ENCODE results near the gene OCSTAMP.

Gene OCSTAMP, protein sequence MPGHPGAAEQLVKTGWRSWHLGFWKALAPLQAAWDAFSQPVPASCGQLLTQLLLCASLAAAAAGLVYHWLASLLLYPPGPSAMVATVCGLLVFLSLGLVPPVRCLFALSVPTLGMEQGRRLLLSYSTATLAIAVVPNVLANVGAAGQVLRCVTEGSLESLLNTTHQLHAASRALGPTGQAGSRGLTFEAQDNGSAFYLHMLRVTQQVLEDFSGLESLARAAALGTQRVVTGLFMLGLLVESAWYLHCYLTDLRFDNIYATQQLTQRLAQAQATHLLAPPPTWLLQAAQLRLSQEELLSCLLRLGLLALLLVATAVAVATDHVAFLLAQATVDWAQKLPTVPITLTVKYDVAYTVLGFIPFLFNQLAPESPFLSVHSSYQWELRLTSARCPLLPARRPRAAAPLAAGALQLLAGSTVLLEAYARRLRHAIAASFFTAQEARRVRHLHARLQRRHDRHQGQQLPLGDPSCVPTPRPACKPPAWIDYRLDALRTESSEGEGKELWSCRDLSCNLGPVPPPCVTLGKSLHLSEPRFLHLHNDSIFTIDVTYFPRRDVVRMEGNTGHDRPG

DNA sequence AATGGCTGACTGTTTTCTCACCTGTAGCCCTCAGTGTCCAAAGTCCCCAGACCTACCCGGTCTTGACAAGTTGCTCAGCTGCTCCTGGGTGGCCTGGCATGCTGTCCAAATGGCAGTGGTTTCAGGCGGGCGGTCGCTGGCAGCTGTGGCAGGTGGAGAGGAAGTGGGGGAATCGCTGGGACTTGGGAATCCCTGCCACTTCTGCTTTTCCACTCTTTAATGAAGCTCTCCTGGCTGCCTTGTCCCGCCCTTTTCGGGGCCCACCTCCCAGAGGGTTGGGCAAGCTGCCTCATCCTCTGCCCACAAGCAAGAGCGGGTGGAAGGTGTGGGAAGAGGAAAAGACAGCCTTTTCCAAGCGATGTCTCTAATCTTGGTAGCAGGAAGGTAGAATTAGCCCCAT is at the start of gene OCSTAMP:
Gene OCSTAMP (minus strand): TSS at position 194 of the 400 bp plus-strand sequence. CDS start 94 bp downstream, at position 100.
- DNase-seq: no peak

DNA sequence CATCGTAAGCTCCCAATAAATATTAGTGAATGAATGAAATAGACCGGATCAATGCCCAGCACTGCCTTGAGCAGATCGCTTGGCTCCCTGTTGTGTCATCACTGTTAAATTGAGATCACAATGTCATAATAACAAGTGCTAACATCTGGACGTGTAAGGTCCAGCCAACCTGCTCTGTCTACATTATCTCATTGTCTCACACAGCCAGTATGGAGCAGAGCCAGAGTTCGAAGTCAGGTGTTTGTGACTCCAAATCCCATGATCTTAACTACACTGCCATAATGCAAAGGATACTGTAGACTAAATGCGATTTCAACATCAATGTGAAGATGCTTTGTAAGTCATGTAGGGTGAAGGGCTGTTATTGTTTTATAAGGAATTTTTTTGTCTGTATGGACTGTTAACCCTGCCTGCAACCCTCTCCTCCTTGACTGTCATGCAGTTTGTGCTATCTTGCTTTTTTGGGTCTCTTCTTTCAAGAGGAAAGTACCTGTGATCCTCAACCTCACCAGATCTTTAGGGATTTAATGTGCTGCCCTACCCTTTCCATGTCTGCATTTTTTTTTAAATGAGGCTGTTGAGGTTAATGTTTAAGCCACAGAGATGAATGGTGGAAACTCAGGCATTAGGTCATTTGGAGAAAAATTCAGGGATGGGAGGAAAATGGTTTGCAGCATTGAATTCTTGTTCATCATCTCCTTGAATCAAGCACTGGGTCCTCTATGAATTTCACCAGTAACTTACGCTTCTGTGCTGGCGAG is 49.0 kb upstream of the OCSTAMP start:
- DNase-seq: no peak

DNA sequence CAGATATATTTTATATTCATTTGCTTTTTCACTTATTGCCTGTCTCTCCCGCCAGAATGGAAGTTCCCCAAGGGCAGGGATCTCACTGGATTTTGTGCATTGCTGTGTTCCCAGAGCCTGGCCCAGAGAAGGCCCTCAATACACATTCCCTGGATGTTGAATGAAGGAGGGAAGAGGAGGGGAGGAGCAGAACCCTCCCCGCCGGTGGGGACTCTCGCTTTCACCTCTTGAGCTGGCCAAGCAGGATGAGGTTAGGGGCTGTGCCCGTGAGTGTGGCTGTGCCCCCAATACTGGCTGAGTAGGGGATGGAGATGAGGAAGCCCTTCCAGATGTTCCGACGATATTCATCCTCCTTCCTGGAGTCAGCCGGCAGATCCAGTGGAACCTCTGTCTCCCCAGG is 45.5 kb upstream of the OCSTAMP start:
- DNase-seq: no peak

DNA sequence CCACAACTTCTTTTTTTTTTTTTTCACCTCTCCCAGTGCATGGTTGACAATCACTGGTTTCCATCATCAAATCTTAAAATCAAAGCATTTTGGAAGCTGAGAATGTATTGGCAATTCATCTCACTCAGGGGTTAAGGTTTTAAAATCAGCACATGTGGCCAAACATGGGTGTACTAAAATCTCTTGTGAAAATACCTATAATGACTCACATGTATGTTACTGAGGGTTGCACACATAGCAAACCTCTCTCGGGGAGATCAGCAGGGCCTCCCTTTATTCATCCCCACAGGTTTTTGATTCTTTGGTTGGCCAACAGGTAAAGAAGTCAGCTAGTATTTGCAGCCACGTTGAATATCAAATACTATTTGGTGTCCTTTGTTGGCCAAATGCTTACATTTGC is 44.3 kb upstream of the OCSTAMP start:
- no peak for DNase-seq

DNA sequence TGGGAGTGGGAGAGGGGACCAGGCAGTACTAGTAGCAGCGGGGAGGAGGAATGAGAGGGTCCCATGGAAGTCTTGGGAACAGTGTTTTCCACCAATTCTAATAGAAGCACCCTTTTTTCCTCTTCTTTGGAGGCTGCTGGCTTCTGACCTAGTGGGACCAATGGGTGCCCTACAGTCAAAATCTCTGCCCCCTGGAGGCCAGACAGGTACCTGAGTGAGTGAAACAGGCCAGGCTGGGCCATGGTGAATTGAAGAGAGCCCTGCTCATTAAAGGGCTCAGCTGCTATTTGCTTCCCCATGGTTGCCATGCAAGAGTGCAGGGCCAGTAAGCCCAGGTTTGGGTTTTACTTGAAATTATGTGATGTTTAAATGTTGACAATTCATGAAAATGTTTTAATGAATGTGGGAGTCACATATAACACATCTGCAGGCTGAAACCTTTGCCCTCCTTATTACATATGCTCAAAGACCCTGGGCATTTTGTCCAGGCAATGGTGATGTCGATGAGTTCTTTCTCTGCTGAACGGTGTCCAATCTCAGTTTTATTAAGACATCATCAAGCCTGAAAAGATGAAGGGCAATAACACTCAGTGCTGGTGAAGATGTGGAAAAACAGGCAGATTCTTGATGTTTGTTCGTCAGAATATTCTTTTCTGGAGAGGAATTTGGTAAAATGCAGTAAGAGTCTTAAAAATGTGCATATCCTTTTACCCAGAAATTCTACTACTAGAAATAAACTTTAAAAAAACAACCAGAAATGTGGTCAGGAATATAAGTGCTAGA is 42.3 kb upstream of the OCSTAMP start:
- no peak for DNase-seq

DNA sequence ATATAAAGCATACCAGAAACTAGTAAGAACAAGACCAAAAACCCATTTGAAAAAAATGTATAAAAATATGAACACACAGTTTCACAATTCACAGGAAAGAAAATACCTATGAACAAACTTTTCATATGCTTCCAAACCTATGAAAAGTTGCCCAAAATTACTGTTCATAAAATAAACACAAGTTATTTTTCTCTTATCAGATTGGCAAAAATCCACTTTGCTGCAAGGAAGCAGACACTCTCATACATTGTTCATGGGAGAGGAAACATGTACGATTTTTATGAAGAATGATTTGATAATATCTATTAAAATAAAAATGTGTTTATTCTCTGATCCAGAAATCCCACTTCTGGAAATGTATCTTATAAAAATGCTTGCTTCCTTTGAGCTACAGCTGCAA is 40.0 kb upstream of the OCSTAMP start:
- no peak for DNase-seq

DNA sequence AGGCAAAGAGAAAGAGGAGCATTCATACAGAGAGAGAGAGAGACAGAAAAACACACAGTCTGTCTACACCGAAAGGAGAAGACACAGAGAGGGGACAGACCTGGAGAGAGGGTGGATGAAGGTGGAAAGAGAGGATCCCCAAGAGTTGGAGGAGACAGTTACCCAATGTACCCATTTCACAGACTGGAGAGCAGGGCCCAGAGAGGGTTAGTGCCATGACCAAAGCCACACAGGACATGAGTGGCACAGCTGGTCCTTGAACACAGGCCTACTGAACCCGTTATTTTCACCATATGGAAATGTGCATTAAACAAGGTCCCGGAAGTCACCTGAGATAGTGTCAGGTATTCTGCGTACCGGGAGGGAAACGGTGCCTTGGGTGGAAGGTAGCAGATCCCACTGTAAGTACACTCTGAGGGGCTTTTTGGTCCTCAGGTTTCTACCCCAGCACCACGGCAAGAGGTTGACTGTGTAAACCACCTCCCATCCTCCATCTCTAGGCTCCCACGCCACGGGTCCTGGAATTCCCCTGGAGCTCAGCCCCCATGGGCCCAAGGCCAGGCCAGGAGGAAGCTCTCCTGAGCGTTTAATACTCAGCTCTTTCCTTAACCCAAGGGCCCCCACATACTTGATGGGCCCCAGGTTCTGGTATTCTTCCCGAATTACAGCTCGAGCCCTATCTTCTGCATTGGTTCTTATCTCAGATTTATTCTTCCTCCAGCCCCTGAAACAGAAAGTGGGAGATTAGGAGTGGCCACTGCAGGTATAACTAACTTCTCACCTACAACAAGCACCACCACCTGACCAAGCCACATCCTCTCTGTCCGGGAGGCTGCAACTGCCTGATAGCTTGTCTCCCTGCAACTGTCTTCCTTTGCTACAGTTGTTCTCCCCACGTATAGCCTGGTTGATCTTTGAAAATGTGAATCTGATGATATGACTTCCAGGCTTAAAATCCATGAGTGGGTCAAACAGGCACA is 38.4 kb upstream of the OCSTAMP start:
- DNase-seq: no peak

DNA sequence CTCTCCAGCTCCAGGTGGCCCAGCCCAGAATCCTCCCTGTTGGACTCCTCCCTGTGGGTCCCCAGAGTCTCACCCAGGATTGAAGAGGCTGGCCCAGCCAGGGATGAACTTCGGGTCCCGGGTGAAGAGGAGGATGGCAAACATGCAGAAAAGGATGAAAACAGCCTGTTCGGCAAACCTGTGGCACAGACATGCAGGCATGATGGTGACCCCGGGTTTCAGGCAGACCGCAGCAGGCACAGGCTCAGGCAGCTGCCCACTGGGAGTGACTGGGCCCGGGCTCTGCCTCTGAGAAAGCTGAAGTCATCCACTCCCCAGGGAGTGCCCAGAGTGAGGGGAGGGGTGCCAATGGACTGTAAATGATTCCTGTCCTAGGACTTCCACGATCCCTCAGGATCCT is 37.5 kb upstream of the OCSTAMP start:
- DNase-seq: no peak

DNA sequence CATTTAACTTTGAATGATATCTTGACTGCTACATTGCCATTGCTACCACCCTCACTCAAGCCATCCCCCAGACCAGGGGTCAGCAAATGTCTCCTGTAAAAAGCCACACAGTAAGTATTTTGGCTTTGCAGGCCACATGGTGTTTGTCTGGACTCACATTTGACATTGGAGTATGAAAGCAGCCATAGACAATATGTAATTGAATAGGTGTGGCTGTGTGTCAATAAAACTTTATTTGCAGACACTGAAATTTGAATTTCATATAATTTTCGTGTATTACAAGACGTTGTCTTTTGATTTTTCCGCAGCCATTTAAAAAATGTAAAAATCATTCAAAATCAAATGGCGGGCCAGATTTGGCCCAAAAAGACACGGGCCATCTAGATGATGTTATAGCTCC is 36.3 kb upstream of the OCSTAMP start:
- DNase-seq: no peak

DNA sequence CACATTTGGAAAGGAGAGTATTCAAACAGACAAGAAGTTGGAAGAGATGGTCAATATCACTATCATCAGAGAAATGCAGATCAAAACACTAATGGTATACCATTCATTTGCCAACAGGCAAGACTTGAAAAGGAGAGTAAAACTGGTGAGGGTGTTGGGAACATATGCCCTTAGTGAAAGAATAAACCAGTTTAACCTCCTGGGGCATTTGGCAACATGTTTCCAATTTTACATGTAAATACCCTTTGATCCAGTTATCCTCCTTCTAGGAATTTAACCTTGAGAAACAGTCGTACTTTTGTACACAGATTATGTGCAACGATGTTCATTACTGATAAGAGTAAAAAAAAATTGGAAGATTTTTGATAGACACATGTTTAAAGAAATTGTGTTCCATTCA is 34.1 kb upstream of the OCSTAMP start:
- no peak for DNase-seq

DNA sequence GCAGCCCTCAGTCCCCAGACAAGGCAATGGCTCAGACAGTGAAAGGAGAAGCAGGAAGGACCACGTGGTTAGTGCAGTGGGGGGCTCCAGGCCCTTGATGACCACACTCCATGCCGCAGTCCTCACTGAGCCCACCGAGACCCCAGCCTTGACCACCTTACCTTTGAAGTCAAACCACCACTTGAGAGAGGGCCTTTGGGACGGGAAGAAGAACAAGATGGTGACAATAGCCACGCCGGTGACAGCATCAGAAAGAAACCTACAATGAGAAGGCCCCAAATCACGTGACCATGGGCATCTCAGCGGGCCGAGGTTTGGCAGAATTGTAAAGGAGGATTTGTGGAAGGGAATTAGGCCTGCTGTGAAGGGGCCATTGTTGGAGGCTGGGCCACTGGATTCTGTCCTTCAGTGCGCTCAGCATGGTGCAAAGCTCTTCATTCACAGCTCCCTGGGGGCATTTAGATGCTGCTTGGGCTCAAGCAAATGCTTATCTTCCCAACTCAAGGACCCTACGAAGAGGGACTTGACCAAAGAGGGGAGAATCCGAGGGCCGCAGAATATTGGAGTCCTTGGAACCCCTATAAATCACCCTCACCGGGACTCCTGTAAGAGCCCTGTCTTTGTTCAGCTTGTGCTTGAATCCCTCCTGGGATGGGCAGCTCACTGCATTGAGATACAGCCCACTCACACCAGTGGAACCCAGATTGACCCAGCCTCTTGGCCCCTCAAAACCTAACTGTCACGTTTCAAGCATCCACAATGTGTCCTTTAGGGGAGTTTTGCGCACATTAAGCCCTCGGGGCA is 33.2 kb upstream of the OCSTAMP start:
- no peak for DNase-seq

DNA sequence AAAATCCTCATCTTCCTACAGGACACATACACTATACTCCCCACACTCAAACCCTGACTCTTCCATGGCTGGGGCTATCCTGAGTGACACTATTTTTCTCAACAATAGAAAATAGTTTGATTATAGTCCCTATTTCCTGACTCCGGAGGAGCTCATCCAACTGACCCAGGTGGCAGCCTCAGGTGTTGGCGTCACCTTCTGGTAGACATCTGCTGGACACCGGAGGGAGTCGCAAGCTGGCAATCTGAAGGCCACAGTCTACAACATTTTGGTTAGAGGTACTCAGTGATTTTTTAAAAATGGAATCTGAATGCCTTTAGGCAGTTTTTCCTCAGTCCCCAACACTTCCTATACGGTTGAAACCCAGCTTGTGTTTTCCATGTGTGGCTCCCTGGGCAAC is 32.2 kb upstream of the OCSTAMP start:
- DNase-seq: no peak

DNA sequence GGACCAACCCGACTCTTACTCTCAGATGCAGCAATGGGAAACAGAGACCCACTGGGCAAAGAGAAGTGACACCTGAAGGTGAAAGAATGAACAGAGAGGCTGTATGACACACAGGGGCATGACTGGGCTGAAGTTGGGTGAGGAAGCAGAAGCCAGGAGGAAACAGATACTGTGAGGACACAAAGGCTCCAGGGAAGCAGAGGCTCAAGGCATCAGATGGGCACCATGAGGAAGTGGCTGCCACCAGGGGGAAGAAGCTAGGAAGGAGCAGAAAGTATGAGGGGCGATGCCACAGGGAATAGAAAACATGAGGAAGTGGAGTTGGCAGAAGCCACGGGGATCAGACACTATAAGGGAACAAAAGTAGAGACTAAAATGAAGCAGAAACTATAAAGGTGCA is 30.9 kb upstream of the OCSTAMP start:
- no peak for DNase-seq

DNA sequence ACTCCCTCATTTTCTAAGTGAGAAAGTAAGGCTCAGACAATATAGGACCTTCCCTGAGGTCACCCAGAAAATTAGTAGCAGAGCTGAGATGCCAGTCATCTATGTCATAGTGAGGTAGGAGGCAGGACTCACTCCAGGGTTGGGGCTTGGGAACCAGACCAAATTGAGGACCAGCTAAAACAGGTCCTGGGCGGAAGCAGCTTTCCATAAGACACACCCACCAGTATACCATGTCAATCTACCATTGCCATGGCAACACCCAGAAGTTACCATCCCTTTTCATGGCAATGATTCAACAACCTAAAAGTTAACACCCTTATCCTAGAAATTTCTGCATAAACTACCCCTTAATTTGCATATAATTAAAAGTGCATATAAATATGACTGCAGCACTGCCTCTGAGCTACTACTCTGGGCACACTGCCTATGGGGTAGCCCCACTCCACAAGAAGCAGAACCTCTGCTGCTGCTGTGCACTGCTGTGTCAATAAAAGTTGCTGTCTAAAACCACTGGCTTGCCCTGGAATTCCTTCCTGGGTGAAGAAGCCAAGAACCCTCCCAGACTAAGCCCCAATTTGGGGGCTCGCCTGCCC is 30.3 kb upstream of the OCSTAMP start:
- DNase-seq: no peak

DNA sequence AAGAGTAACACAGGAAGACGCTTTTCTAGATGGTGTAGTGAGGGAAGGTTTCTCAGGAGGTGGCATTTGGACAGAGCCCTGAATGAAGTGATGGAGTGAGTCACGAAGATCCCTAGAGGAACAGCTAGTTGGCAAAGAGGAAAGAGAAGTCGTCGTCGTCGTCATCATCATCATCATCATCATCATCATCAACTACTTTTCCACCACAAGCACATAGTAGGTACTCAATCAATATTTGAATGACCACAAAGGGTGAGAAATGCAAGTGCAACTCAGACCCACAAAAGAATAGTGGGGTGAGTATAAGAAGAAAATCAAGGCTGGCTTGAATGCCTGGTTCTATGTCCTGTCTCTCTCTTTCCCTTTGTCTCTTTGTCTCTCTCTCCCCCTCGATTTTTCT is 28.3 kb upstream of the OCSTAMP start:
- DNase-seq: no peak

DNA sequence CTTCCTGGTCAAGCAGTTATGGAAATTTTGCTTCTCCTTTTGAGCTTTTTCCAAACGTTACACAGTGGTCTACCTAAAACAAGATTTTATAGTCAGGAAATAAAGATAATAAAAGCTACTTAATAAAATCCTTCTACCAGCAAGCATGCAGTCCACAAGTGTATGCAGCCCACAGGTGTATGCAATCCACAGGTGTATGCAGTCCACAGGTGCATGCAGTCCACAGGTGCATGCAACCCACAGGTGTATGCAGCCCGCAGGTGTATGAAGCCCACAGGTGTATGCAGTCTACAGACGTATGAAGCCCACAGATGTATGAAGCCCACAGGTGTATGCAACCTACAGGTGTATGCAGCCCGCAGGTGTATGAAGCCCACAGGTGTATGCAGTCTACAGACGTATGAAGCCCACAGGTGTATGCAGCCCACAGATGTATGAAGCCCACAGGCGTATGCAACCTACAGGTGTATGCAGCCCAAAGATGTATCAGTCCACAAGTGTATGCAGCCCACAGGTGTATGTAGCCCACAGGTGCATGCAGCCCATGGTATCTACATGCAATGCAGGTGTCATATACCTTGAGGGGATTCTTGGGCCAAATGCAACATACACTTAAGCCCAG is 26.4 kb upstream of the OCSTAMP start:
- no peak for DNase-seq

DNA sequence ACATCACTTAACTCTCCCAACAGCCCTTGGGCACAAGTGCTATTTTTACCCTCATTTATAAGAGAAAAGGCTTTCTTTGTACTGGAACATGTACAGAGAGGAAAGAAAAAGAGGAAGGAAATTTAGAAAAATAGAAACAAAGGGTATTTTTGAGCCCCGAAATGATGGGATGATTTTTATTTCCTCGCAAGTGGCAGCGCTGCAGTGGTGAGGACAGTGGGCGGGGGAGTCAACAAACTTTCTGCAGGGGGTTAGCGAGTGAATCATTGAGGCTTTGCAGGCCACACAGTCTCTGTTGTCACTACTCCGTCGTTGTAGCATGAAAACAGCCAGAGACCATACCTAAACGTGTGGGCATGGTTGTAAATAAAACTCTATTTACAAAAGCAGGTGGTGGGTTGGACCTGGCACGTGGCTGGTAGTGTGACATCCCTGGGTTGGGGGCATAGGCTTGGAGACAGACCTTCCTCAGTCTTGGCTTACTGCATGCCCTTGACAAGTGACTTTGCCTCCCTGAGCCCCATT is 25.5 kb upstream of the OCSTAMP start:
- no peak for DNase-seq

DNA sequence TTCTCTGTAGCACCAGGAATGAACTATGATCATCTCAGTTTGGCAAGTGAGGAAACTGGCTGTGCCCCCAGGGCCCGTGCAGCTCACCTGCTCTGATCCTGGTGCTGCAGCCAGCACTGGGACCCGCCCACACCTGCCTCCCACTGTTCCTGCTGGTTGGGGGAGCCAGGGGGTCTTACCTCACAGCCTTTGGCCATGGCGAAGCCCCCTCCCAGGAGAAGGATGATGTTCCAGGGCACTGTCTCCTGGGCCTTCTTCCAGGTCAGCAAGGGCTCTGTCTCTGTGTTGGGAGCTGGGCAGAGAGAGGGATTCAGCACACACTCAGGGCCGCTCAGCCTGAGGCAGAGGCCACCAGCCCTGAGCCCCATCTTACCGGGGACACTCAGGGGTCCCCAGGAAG is 24.9 kb upstream of the OCSTAMP start:
- no peak for DNase-seq

DNA sequence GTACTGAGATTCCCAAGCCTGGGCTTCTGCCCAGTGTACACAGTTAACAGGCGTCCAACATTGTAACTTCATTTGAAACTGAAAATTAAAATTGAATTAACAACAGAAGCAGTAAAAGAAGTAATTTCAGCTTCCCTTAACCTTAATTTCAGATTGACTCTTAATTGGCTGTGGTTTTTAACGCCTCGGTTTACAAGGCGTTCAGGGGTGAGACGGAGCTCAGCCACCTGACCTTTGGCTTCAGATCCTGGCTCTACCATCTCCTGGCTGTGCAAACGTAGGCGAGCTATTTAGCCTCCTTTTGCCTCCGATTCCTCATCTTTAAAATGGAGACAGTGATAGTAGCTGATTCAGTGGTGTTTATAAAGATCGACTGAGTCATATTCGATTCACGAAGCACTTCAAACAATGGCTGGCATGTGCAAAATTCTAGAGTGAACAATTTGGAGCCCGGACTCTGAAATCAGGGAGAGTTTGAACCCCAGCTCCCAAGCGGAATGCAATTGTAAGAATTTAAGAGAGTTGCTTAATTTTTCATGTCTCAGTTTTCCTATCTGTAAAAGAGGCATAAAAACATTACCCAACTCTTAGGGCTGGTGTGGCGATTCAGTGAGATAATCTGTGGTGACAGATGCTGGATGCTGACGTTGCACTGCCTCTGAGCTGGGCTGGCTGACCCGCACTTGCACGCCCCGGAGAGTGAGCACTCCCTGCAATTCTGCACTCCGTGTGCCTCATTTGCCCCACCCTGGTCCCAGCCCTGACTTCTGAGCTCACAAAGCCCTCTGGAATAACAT is 23.5 kb upstream of the OCSTAMP start:
- no peak for DNase-seq
